ENCODE data around the gene BLM.

- TF ChIP-seq FOXM1 (IDR thresholded peaks at IDR 0.05; ENCODE audit: borderline replicate concordance) (no peak), SP1 (IDR thresholded peaks at IDR 0.05) (no peak), BHLHE40 (IDR thresholded peaks at IDR 0.05; ENCODE audit: borderline replicate concordance) (no peak)
Measured at GRCh38 chr15:90708516-90708915, 8.6 kb upstream of the BLM start.
